ENCODE measurements around the gene RAE1. TPM values are rescaled to one million over a fixed set of nuclear protein-coding genes. Genes with fewer than 3 reads are reported as not detected.
A peak's percentile ranks its signal among the peaks of the same experiment; 100 is the strongest.

Gene RAE1
- total and polyA plus RNA-seq, 2 of the 4 experiments (the other 2 are of a cell fraction): 32.8 to 80.5 TPM

DNA sequence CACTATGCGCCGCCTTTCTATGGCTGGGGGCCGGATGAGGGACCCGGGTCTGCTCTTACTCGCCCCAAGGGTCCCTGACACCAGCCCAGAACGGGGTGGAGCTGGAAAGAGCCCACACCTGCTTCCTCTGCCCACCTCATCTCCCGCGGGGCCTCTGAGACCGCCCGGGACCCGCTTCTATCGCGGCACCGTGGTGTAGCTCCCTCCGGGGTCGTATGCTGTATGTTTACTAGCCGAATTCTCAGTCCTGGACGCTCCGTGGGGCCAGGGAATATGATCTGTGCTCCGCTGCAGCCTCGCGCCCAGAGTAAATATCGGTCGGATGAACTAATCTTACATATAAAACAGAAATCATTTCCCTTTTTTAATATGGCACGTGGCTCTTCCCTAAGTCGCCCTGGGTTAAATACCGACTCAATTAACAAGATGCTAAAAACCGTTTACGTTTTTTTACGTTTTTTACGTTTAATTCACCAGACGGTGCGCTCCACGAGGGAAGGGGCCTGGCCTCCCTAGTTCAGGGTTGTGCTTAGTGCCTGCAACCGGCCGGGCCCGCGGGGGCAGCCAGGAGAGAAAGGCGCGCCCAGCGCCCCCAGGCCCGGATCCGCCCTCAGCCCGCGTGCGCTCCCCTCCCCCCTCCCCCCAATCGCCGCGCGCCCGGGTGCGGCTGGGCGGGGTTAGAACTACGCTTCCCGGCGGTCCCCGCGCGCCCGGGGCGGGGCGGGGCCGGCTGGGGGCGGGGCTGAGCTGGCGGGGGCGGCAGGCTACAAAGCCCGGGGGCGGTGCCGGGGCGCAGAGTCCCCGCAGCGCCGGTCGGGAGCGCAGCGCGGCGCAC lies 39.8 kb downstream of the RAE1 start, which contains the start of gene RBM38:
RBM38 (plus strand) TSS at position 793 of the 835 bp plus-strand sequence. CDS start 186 bp downstream, outside the sequence.
- Histone ChIP-seq H2AK9ac (replicated peaks; ENCODE audit: low read depth, low read length, poor library complexity) (peak within 1 kb of the TSS; percentile 87), H3K9me1 (ENCODE audit: insufficient read depth, low read length) (0 out of 2 replicates have a peak, but pooled peaks cover 3% of the 10 kb centered on the region), H3K36me3 (ENCODE audit: control insufficient read depth, insufficient read depth, low read length) (peaks cover 10% of the 10 kb centered on the region), H2BK20ac (ENCODE audit: low read depth, low read length) (no peak within 1 kb of the TSS), H3K4me3 (ENCODE audit: insufficient read depth, low read depth, low read length) (peak within 1 kb of the TSS; percentile 99), H3K27ac (ENCODE audit: insufficient read depth, low read length) (peak within 1 kb of the TSS; percentile 30; the same call in 1 of the 2 replicates), H3K56ac (ENCODE audit: extremely low read depth, insufficient read depth, low read length) (no peak within 1 kb of the TSS; the same call in 1 of the 2 replicates), H3K9me3 (ENCODE audit: control insufficient read depth, insufficient read depth, low read length) (no peaks in the 10 kb centered on the region), H4K91ac (ENCODE audit: insufficient read depth, low read depth, low read length) (0 out of 2 replicates have a peak within 1 kb of the TSS, but pooled peaks have one; percentile 48), H2BK5ac (ENCODE audit: low read depth, low read length, poor library complexity, severe bottlenecking) (no peak within 1 kb of the TSS), H3K18ac (ENCODE audit: low read depth, low read length) (no peak within 1 kb of the TSS; the same call in 1 of the 2 replicates), H3K4me2 (ENCODE audit: low read depth, low read length) (peak within 1 kb of the TSS; percentile 98), H2AFZ (replicated peaks; ENCODE audit: low read length, poor library complexity) (peak within 1 kb of the TSS; percentile 97), H3K4me1 (ENCODE audit: control insufficient read depth, insufficient read depth, low read length) (peaks cover 9% of the 10 kb centered on the region), H4K5ac (ENCODE audit: low read depth, low read length) (peak within 1 kb of the TSS; percentile 78), H4K20me1 (ENCODE audit: insufficient read depth, low read length) (no peaks in the 10 kb centered on the region; the same call in 1 of the 2 replicates), H3K4ac (ENCODE audit: low read depth, low read length) (peak within 1 kb of the TSS; percentile 72), H2AK5ac (ENCODE audit: low read depth, low read length) (no peak within 1 kb of the TSS), H3K79me1 (ENCODE audit: low read depth in 1 of 2, low read length in 2 of 2) (peaks cover 0 to 18% of the 10 kb centered on the region in 2 experiments; a peak in 2 of 4 replicates), H3K9ac (ENCODE audit: low read depth, low read length) (peak within 1 kb of the TSS; percentile 81), H2BK120ac (ENCODE audit: low read depth, low read length) (no peak within 1 kb of the TSS), H2BK15ac (ENCODE audit: low read depth, low read length) (no peak within 1 kb of the TSS), H3K27me3 (ENCODE audit: control insufficient read depth, insufficient read depth, low read length) (no peaks in the 10 kb centered on the region), H3K23ac (ENCODE audit: low read depth, low read length) (peak within 1 kb of the TSS; percentile 66), H3K14ac (replicated peaks; ENCODE audit: low read depth, low read length) (0 out of 2 replicates have a peak within 1 kb of the TSS, but pooled peaks have one; percentile 45), H4K8ac (ENCODE audit: low read depth in 2 of 2, low read length in 2 of 2) (peak within 1 kb of the TSS; percentile 91 to 93)
- dilution Hi-C loops (cut with HindIII; ENCODE audit: low sequenced_read_pairs, unreplicated experiment) (no loop called here), intact Hi-C loops (cut with micrococcal nuclease) (no loop called here), in situ Hi-C loops (cut with MboI; ENCODE audit: low sequenced_read_pairs) (loop anchor here (25.0 kb wide), 1 partner anchor 1646 kb away; the partner anchor contains the start of genes ATP5F1E and PRELID3B)
- BruUV-seq (replicated peaks): no TSS peak
- WGBS, 2 experiments (ENCODE audit: extremely low coverage in 2 of 2, insufficient read length in 1 of 2): 48% methylated on average over 18 of the region's 78 CpGs; no CpG with 5 or more reads in 1 of the 2 experiments
- POLR2A ChIA-PET (ENCODE audit: unreplicated experiment): no interaction called here
- ATAC-seq (ENCODE audit: low read depth): peak; percentile 96
- CTCF ChIA-PET: no interaction called here
- peak; percentile 49 for DNase-seq
- TF ChIP-seq RFX5 (IDR thresholded peaks at IDR 0.05; ENCODE audit: low read depth, low read length): no peak
- TF ChIP-seq, protein P1, sequence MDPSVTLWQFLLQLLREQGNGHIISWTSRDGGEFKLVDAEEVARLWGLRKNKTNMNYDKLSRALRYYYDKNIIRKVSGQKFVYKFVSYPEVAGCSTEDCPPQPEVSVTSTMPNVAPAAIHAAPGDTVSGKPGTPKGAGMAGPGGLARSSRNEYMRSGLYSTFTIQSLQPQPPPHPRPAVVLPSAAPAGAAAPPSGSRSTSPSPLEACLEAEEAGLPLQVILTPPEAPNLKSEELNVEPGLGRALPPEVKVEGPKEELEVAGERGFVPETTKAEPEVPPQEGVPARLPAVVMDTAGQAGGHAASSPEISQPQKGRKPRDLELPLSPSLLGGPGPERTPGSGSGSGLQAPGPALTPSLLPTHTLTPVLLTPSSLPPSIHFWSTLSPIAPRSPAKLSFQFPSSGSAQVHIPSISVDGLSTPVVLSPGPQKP (IDR thresholded peaks at IDR 0.05; ENCODE audit: borderline replicate concordance, low read depth, low read length): no peak
- TF ChIP-seq MAZ (IDR thresholded peaks at IDR 0.05; ENCODE audit: borderline replicate concordance, low read depth, low read length): peak; percentile 12; the same call in 1 of the 2 replicates
- no peak for TF ChIP-seq FOS (IDR thresholded peaks at IDR 0.05; ENCODE audit: low read depth, low read length)
- TF ChIP-seq BHLHE40 (IDR thresholded peaks at IDR 0.05; ENCODE audit: low read depth, low read length): no peak
- TF ChIP-seq CEBPB (IDR thresholded peaks at IDR 0.05; ENCODE audit: low read depth, low read length): no peak
- TF ChIP-seq RAD21 (IDR thresholded peaks at IDR 0.05; ENCODE audit: low read length): no peak

All from IMR-90 (cell line).